NCI-H345 treated with DMSO at 0.1 percent for 48 hours (cell line): ENCODE data around the gene LCN10.

Source experiments
- DNase-seq: peaks from one replicate; lab custom pipeline; 2025; ENCODE audit not compliant: unreplicated experiment; lab: John Stamatoyannopoulos, UW

The LCN10 gene

GRCh38 chr9:136690104-136690805 is 52.5 kb downstream of the LCN10 start:
- no peak for DNase-seq

- DNase-seq: no peak
These were observed 53.7 kb downstream of the LCN10 start for GRCh38 chr9:136689108-136689460.

- no peak for DNase-seq
These were observed 54.2 kb downstream of the LCN10 start for GRCh38 chr9:136688274-136689107.
